ENCODE results near the gene TMEM164. TPM values are rescaled to one million over a fixed set of nuclear protein-coding genes. Genes with fewer than 3 reads are reported as not detected.
A peak's percentile ranks its signal among the peaks of the same experiment; 100 is the strongest.

TMEM164 gene
- total RNA-seq, 2 experiments from 2014 or later, result 10.9 to 11.5 TPM

DNA sequence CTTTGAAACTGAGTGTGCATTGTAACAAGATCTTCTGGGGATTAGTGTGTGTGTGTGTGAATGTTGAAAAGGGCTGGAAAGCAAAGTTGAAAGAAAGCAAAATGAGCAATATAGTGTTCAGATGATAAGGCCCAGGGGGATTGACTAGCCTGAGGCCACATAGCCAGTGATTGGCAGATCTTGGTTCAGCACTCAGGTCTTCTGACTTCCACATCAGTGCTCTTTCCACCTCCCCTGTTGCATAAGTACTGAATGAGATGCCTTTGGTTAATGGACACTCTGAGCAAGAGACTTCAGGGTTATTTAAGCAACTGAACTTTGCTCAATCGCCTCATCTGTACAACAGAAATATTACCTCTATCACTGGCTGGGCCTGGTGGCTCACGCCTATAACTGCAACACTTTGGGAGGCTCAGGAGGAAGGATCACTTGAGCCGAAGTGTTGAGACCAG, 120.4 kb downstream of the TMEM164 start:
- POLR2A ChIA-PET, result no interaction called here
- Mint-ChIP-seq H3K36me3 (ENCODE audit: low read depth) (peaks cover 2% of the 10 kb centered on the region), H3K9me3 (no peaks in the 10 kb centered on the region), H3K4me3 (no peak overlapping the region), H3K27me3 (no peaks in the 10 kb centered on the region), H3K27ac (no peak overlapping the region), H3K4me1 (ENCODE audit: low read depth) (no peaks in the 10 kb centered on the region)
- TF ChIP-seq, protein P1, sequence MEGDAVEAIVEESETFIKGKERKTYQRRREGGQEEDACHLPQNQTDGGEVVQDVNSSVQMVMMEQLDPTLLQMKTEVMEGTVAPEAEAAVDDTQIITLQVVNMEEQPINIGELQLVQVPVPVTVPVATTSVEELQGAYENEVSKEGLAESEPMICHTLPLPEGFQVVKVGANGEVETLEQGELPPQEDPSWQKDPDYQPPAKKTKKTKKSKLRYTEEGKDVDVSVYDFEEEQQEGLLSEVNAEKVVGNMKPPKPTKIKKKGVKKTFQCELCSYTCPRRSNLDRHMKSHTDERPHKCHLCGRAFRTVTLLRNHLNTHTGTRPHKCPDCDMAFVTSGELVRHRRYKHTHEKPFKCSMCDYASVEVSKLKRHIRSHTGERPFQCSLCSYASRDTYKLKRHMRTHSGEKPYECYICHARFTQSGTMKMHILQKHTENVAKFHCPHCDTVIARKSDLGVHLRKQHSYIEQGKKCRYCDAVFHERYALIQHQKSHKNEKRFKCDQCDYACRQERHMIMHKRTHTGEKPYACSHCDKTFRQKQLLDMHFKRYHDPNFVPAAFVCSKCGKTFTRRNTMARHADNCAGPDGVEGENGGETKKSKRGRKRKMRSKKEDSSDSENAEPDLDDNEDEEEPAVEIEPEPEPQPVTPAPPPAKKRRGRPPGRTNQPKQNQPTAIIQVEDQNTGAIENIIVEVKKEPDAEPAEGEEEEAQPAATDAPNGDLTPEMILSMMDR (IDR thresholded peaks at IDR 0.05), result no peak
- DNase-seq (no peak), ATAC-seq (no peak)
- intact Hi-C loops (cut with micrococcal nuclease), result no loop called here
- CTCF ChIA-PET, result no interaction called here

DNA sequence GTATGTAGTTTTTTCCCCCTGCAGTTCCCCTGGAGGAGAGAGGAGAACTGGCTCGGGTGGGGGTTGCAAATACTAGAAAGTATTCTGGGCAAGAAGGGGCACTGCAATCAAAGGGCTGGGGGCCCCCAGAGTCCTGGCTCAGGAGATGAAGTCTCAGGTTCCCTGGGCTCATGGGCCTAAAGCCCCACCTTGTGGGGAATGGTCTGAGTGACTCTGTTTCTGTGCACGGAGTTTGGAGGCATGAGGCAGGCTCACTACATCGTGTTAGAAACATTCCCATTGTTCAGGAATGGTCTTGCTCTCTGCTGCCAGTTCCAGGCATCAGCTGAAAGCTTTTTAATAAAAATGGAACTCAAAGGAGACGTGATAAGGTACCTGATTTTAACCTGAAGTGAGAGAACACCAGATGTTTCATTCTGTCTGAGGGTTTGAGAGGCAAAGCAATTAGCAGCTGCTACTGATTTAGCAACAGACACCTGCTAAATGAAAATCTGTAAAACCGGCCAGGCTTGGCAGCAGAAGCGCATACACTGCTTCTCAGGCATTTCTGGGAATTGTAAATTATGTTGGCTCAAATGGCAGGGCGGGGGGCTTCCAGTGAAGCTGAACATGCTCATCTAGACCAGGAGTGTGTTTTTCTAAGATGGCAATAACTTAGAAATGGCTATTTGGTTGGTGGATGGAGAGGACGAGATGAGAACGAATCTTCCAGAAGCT, 122.7 kb downstream of the TMEM164 start:
- no peak for ATAC-seq
- no peaks in the 10 kb centered on the region for H3K4me1 Mint-ChIP-seq (ENCODE audit: low read depth)
- H3K27ac Mint-ChIP-seq, result no peak overlapping the region
- TF ChIP-seq, protein P1 (IDR thresholded peaks at IDR 0.05), result no peak
- ChIA-PET CTCF (interaction anchor here (0.8 kb wide), 1 partner anchor 21 kb away, joined by 3 read pairs; no protein-coding TSS in a partner anchor), POLR2A (no interaction called here)
- peaks cover 1% of the 10 kb centered on the region for H3K36me3 Mint-ChIP-seq (ENCODE audit: low read depth)
- H3K27me3 Mint-ChIP-seq, result no peaks in the 10 kb centered on the region
- no peaks in the 10 kb centered on the region for H3K9me3 Mint-ChIP-seq
- DNase-seq, result no peak
- H3K4me3 Mint-ChIP-seq, result no peak overlapping the region
- intact Hi-C loops (cut with micrococcal nuclease), result no loop called here

DNA sequence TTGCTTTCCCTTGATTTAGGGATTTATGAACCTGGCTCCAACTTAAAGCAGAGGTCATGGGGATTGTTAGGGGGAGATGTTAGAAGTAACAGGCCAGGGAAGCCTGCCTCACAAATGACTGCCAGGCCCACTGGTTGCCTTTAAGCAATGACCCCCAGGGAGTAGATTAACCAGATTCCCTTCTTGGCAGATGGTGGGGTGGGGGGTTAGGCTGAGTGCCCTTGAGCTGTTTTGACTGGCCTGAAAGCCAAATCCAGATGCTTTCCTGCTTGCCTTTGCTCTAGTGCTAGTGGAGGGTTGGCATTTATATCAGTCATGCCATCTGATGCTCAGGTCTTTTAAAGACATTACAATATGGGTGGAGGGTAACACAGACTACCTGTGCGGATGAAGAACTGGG, 128.1 kb downstream of the TMEM164 start:
- no peaks in the 10 kb centered on the region for H3K9me3 Mint-ChIP-seq
- H3K27me3 Mint-ChIP-seq, result no peaks in the 10 kb centered on the region
- ChIA-PET CTCF (no interaction called here), POLR2A (no interaction called here)
- no peak overlapping the region for H3K27ac Mint-ChIP-seq
- peaks cover 10% of the 10 kb centered on the region for H3K4me1 Mint-ChIP-seq (ENCODE audit: low read depth)
- ATAC-seq, result no peak
- peaks cover 8% of the 10 kb centered on the region for H3K36me3 Mint-ChIP-seq (ENCODE audit: low read depth)
- intact Hi-C loops (cut with micrococcal nuclease), result no loop called here
- no peak for DNase-seq
- H3K4me3 Mint-ChIP-seq, result no peak overlapping the region
- TF ChIP-seq, protein P1 (IDR thresholded peaks at IDR 0.05), result no peak

DNA sequence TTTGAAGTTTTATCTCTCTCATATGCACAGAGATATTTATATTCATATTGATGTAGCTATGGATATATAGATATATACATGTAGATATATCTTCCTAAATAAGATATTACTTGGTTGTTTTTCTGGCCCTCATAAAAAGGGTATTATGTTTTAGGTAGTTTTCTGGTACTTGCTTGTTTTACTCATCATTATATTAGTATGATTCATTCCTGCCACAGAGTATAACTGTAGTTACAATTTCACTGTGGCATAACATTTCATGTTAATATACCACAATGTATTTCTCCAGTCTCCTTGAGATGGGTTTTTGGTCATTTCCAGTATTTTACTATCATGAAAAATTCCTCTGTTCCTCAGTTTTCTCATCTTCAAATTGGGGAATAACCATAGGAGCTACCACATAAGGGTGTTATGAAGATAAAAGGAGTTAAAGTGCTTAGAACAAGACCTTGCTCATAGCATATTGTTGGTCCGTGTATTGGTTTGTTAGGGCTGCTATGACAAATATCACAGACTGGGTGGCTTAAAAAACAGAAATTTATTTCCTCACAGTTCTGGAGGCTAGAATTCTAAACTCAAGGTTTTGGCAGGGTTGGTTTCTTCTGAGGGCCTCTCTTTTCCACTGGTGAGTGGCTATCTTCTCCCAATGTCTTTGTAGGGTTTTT, 129.7 kb downstream of the TMEM164 start:
- intact Hi-C loops (cut with micrococcal nuclease), result no loop called here
- TF ChIP-seq, protein P1 (IDR thresholded peaks at IDR 0.05), result no peak
- Mint-ChIP-seq H3K4me3 (no peak overlapping the region), H3K27me3 (no peaks in the 10 kb centered on the region), H3K4me1 (ENCODE audit: low read depth) (peaks cover 10% of the 10 kb centered on the region), H3K27ac (no peak overlapping the region), H3K9me3 (no peaks in the 10 kb centered on the region), H3K36me3 (ENCODE audit: low read depth) (peaks cover 8% of the 10 kb centered on the region)
- CTCF ChIA-PET, result no interaction called here
- ATAC-seq, result peak; percentile 42
- POLR2A ChIA-PET, result no interaction called here
- no peak for DNase-seq

DNA sequence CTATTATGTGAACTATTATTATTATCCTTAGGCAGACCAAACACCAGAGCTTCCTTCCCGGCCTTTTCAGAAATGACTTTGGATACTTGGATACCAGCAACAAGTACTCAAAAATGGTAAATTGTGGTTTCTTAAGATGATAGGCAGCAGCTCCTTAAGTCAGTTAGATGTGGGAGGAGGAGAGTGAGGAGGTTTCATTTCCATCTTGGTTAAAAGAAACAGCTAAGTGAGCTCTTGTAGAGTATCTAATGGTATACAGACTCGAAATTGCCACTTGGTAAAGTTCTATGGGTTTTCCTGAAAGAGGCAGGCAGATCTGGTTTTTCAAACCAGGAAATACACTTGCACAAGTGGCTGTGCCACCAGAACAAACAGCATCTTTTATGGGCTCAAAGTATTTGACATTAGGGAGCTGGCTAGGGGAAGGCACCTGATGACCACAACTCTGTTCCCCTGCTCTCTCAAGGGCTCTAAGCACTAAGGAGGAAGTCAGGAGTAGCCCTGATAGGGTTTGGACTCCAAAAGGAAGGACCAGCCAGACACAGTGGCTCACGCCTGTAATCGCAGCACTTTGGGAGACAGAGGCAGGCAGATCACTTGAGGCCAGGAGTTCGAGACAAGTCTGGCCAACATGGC, 130.9 kb downstream of the TMEM164 start:
- ATAC-seq, result no peak
- no peak overlapping the region for H3K4me3 Mint-ChIP-seq
- TF ChIP-seq, protein P1 (IDR thresholded peaks at IDR 0.05), result no peak

More for the DNA sequence above, 130.9 kb downstream of the TMEM164 start:
- H3K9me3 Mint-ChIP-seq, result no peaks in the 10 kb centered on the region
- ChIA-PET CTCF (interaction anchor here (1.5 kb wide), 1 partner anchor 12 kb away, joined by 7 read pairs; no protein-coding TSS in a partner anchor), POLR2A (no interaction called here)
- no peaks in the 10 kb centered on the region for H3K27me3 Mint-ChIP-seq
- peaks cover 7% of the 10 kb centered on the region for H3K36me3 Mint-ChIP-seq (ENCODE audit: low read depth)
- intact Hi-C loops (cut with micrococcal nuclease), result no loop called here
- no peak overlapping the region for H3K27ac Mint-ChIP-seq
- DNase-seq, result no peak
- peaks cover 10% of the 10 kb centered on the region for H3K4me1 Mint-ChIP-seq (ENCODE audit: low read depth)

Data from activated CD8-positive, alpha-beta T cell treated with anti-CD3 and anti-CD28 coated beads for 36 hours (primary cell).